GDM1 (cell line): ENCODE results near the gene NAPSA.

Source experiments
- DNase-seq: peaks from one replicate; lab custom pipeline; 2025; lab: John Stamatoyannopoulos, UW

Gene NAPSA

DNA sequence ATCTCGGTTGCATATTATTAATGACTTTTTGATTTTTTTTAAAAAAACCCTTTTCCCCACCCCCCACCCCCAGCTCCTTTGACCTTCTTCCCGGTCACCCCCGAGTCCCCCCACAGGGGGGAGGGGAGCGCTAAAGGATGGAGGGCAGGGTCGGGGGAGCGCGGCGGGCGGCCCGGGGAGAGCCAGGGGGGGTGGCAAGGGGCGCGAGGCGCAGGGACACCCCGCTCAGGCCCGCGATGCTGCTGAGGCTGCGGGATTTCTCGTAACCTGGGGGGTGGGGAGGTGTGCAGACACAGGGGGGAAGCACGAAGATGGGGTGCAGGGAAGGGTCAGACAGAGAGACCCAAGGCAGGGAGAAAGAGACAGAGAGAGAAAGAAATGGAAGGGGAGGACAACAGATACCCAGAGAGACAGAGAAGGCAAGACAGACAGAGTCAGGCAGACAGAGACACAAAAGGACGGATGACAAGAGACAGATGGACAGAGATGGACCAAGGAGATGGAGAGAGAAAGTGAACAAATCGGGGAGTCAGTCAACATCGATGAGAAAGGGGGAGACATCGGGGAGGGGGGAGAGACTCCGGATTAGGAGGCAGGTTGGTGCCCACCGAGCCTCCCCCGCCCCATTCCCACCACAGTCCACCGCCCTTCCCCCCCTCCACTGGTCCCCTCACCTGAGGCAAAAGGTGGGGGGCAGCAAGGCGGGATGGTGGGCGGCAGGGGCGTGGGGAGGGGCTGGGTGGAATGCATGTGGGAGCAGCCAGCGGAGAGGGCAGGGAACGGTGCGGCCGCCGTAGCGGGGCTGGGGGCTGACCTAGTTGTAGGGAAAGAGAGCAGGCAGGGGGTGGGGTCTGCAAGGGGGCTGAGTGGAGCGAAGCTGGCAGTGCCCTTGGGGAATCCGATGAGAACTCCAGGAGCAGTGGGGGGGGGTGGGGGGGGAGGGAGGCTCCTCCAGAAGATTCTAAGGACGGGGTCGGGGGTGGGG is 50.4 kb downstream of the NAPSA start:
- no peak for DNase-seq

GRCh38 chr19:50313812-50314536 is 51.5 kb downstream of the NAPSA start:
- no peak for DNase-seq

- no peak for DNase-seq
Measured at GRCh38 chr19:50312967-50313811, 52.2 kb downstream of the NAPSA start.

GRCh38 chr19:50311723-50312635 is 53.5 kb downstream of the NAPSA start:
- DNase-seq: no peak

DNA sequence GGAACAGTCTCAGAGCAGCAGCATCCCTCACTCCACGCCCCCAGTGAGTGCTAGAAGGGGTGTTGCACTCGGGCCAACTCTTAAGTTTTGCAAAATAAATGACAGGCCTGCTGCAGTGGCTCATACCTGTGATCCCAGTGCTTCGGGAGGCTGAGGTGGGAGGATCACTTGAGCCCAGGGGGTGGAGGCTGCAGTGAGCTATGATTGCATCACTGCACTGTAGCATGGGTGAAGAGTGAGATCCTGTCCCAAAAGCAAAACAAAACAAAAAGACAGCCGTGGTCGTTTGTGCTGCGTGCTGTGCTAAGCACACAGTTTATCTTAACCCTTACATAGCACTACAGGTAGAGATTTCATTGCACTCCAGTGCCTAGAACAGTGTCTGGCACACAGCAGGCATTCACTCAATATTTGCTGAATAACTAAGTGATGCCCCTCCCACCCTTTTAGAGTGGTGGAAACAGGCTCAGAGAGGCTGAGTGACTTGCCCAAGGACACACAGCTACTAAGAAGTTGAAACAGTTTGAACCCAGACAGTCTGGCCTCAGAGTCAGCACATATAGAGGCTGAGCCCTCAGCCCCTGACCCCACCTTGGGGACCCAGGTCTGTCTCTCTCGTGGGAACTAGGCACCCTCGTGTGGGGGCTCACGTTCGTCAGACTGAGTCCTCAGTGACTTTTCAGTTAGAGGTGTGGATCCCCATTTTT is 54.5 kb downstream of the NAPSA start:
- no peak for DNase-seq

DNA sequence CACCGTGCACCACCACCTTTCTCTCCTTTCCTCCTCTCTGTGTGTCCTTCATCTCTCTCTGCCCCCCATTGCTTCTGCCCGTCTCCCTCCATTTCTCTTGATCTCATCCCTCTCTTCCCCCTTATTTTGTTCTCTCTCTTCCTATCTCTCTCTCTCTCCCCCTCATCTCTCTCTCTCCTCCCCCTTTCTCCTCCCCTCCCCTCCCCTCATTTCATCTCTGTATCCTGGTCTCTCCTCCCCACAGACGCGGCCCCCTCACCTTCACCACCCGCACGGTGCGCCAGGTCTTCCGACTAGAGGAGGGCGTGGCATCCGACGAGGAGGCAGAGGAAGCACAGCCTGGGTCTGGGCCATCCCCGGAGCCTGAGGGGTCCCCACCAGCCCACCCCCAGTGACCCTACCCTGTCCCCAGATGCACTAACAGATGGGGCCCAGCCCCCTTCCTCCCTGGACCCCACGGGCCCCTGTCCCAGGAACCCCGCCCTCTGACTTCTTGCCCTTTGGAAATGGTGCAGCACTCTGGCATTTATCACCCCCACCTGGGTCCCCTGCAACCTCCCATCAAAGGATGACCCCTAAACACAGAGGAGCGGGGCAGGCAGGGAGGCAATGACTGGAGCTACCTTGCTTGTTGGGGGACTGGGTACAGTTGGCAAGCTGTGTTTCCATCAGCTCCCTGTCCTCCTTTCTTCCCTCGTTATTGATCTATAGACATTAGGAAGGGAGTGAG is 55.9 kb downstream of the NAPSA start:
- DNase-seq: no peak

GRCh38 chr19:50308991-50309390 is 56.4 kb downstream of the NAPSA start:
- no peak for DNase-seq
